Activated CD4-positive, alpha-beta T cell treated with anti-CD3 and anti-CD28 coated beads, Interleukin-2, Interleukin-6, amounts not matched to agents 100 ng/mL and 50 ng/mL, durations not matched to agents 16 hours and 8 hours (primary cell): ENCODE results near the gene STRIP2.
"Not testable (repeated sequence)": the region's sequence is repeated elsewhere in the genome, so short reads cannot be mapped to it uniquely, and the experiment has no call there.

Source experiments
- DNase-seq: peaks from one replicate; pipeline ENCODE4 v3.0.0-alpha.2; 2020

The STRIP2 gene, protein sequence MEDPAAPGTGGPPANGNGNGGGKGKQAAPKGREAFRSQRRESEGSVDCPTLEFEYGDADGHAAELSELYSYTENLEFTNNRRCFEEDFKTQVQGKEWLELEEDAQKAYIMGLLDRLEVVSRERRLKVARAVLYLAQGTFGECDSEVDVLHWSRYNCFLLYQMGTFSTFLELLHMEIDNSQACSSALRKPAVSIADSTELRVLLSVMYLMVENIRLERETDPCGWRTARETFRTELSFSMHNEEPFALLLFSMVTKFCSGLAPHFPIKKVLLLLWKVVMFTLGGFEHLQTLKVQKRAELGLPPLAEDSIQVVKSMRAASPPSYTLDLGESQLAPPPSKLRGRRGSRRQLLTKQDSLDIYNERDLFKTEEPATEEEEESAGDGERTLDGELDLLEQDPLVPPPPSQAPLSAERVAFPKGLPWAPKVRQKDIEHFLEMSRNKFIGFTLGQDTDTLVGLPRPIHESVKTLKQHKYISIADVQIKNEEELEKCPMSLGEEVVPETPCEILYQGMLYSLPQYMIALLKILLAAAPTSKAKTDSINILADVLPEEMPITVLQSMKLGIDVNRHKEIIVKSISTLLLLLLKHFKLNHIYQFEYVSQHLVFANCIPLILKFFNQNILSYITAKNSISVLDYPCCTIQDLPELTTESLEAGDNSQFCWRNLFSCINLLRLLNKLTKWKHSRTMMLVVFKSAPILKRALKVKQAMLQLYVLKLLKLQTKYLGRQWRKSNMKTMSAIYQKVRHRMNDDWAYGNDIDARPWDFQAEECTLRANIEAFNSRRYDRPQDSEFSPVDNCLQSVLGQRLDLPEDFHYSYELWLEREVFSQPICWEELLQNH

DNA sequence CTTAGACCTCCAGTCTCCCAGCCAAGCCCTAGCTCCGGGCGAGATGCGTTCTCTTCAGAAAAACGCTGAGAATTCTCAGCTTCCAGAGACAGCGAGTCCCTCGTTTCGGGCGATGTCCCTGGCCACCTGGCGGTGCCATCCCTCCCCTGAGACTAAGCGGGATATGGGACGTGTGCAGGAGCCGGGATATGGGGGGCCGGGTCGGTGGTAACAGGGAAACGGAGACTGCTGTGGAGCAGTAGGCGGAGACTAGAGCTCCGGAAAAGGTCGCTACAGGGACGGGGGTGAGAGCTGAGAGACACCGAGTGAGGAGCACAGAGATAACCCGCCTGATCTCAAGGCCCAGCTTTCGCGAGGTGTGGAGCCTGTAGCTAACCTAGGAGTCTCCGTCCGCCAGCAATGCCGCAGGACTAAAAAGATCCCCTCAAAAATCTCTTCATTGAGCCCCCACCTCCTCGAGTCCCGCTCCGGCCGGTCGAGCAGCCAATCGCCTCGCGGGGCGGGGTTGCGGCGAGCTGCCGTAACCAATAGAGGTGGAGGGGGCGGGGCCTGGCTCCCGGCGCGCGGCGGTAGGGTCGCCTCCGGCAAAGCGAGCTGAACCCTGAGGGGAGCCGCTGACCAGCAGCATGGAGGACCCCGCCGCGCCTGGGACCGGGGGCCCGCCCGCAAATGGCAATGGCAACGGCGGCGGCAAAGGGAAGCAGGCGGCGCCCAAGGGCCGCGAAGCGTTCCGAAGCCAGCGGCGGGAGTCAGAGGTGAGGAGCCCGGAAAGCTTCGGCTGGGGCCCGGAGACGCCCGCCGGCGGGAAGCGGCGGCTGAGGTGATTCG is at the start of gene STRIP2:
TSS of gene STRIP2 (plus strand) at position 586 of the 828 bp plus-strand sequence. CDS start at position 627, 41 bp downstream.
- peak; percentile 97 for DNase-seq

DNA sequence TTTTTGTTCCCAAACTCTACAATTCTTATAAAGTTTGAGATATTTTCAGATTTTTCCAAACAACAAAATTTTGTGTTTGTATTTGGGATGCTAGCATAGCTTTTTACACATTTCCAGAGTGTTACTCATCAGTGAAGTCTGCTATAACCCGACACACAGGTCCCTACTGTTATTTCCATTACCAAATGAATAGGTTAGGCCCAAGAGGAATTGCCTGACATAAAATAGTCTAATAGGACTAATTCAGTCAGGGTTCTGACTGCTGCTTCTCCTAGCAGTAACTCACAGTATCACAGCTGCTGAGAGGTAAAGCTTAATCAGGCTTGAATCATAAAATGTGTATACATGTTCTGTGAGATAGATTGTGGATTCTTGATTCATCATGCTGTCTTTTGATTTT is 49.1 kb upstream of the STRIP2 start:
- no peak for DNase-seq

DNA sequence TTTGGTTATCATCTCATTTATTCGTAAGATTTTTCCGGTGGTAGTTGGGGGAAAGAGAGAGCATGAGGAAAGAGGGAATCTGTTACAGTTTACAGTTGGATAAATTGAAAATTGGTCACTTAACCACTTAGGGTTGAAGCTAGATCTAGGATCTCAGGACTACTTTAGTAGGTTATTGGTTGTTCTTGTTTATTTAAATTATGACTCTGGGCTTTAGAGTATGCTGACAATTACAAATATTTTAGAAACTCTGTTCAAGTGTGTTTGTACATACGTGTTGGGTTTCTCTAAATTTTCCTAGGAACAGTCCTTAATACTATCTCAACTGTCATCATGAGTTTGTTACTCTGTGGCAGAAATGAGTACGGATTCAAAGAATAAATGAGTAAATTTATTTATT is 48.6 kb upstream of the STRIP2 start:
- no peak for DNase-seq

DNA sequence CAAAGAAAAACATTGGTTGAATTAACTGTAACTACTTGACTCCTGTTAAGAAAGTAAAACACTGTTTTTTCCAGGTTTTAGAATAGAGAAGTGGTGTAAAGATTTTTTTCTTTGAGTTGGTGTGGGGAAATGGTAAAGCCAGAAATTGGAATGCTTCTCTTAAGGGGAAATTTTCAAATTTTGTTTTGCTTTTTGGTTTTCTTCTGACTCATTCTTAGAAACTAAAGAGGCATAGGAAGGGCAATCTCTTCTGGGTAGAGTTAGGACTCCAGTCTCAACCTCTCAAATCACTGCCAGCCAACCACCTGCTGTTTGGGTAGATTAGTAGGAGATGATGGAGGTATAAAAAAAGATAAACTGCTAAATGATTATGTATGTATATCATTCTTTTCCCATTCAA is 47.7 kb upstream of the STRIP2 start:
- DNase-seq = peak; percentile 39

DNA sequence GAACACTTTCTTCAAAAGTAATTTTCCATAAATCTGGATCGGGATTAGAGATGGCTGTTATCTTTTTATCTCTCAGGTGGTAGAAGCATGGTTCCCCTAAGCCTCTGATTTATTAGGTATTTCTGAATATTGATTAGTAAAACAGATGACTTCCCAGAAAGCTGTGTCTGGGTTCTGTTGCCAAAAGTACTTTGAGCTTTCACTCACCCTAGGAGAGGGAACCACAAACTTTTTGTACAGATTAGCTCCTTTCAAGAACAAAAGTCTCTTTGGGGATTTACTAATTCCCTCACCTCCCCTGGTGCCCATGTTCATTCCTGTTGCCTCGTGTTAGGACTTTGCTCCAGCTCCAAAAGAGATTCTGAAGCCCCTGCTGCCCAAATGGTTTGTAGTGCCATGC is 46.7 kb upstream of the STRIP2 start:
- DNase-seq = no peak

DNA sequence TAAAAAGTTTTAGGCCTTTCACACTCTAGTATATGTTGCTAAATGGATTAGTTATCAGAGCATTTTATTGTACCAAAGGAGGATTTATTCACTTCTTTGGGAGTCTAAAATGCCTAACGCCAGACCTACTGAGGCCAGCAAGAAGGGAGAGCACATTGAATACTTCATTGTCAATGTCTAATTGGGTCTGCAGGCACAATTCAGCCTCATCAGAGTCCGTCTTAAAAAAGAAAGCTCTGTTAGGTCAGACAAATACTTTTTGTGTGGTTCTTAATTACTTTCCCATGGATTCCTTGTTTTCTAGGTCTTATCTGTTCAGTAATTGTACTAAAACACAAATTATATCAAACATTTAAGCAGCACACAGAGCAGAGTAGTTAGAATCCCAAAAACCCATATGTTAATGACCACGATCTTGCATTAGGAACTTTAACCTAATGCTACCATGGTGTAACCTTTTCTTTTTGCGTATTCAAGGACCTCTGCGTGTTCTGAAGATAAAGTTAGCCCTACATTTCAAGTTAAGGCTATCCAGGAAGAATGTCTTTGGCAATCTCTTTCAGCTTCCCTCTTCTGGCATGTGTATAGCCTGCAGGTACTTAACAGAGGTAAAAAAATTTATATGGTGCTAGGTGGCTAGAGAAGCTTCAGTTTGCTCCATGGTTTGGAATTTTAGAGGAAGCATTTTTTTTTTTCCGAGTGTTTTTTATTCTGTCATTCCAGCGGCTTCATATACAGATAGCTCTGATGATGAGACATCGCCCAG is 45.7 kb upstream of the STRIP2 start:
- DNase-seq = no peak

DNA sequence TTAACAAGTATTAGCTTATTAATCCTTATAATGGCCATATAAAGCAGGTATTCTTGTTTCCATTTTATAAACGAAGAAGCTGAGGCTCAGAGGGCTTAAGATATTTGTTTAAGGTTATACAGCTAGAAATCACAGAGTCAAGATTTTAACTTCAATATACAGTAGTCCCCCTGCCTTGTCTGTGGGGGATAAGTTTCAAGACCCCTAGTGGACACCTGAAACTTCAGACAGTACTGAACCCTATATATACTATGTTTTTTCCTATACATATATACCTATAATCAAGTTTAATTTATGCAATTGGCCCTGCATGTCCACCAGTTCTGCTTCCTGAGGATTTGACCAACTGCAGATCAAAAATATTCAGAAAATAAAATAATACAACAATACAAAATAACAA is 44.4 kb upstream of the STRIP2 start:
- no peak for DNase-seq

DNA sequence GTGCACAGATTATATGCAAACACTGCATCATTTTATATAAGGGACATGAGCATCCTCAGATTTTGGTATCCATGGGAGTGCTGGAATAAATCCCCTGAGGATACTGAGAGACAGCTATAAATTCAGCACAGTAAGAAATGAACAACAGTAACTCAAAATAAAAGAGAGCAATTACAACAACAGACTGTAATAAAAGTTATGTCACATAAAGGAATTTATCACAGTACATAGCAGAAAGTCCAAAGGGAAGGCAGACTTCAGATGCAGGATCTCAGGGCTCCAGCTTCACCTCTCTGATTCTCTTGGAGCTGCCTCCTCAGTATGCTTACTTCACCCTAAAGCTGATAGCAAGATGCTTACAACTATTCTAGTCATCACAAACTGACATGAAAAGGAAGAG is 43.9 kb upstream of the STRIP2 start:
- no peak for DNase-seq

DNA sequence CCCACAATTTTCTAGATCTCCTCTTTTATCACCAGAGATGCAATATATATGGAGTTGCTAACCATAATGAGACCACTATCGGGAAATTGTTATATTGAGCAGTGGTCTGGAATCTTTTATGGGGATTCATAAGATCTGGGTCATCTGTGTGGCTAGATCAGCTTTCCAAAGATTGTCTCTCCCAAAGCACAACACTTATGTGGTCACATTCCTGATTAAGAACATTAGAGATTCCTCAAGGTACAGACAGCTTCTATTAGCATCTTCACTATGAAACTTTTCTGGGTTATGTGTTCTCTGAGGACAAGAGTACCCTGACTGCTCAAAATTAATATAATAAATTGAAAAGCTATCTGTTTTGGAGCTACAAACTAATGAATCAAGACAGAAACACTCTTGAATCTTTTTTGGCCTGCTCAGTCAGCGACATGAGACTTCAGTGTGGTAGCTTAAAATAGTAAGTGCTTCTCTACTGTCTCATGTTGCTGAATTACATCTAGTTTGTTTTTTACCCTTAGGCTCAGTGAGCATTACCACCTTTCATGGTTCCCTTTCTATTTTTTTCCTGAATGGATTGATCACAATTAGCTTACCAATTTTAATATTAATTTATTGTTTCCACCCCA is 42.6 kb upstream of the STRIP2 start:
- no peak for DNase-seq

DNA sequence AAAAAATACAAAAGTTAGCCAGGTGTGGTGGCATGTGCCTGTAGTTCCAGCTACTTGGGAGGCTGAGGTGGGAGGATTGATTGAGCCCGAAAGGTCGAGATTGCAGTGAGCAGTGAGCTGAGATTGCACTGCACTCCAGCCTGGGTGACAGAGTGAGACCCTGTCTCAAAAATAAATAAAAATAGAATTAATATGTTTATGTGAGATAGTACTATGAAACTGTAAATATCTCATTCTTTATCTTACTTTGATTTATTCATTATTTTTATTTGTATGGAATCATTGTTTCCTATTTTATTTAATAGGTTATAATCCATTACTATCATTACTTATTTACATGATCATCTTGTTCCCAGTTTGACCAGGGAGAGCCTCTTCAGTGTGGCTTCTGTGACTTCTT is 41.0 kb upstream of the STRIP2 start:
- no peak for DNase-seq

DNA sequence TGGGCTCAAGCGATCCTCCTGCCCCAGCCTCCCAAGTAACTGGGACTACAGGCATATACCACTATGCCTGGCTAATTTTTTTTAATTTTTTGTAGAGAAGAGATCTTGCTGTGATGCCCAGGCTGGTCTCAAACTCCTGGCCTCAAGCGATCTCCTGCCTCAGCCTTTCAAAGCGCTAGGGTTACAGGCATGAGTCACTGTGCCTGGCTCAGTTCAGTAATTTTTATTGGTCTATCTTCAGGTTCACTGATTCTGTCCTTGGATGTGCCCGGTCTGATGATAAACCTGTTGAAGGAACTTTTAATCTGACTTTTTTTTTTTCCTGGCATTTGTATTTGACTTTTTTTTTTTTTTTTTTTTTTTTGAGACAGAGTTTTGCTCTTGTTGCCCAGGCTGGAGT is 40.1 kb upstream of the STRIP2 start:
- DNase-seq = no peak

DNA sequence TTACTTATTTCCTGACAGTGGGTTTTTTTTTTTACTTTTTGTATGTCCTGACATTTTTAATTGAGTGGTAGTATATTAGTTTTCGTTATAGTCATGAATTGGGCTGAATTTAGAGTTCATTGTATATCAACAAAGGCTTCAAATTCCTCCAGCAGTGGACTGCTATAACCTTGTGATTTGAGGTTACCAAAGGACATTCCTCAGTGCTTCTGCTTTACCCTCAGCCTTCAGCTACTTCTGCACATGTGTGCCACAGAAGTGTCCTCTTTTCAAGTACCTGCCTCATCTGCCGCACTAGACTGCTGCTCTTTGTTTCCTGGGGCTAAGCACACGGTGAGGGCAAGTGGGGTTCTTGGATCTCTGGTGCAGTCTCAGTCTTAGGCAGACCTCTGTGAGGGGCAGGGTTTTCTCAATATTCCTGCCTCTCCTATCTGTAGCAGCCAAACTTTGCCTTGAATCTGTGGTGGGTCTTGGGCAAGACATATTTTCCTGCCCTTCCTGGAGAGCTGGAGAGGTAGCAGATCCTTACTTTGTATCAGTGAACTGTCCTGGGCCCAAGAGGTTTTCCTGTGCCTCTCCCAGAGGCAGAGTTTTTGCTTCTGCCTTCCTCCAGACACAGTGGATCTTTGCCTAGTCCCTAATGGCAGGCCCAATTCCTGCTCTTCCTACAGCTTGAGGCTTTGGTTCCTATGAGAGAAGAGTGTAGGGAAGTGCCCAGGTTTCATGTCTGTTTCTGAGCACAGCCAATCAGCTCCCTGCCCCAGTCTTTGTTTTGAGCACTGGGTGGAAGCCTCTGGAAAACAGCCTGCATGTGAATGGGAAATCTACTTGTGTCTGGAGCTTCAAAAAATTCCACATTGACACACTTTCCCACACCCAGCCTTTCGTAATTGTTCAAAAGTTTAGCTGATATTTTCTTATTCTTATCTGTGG is 39.0 kb upstream of the STRIP2 start:
- DNase-seq = no peak

DNA sequence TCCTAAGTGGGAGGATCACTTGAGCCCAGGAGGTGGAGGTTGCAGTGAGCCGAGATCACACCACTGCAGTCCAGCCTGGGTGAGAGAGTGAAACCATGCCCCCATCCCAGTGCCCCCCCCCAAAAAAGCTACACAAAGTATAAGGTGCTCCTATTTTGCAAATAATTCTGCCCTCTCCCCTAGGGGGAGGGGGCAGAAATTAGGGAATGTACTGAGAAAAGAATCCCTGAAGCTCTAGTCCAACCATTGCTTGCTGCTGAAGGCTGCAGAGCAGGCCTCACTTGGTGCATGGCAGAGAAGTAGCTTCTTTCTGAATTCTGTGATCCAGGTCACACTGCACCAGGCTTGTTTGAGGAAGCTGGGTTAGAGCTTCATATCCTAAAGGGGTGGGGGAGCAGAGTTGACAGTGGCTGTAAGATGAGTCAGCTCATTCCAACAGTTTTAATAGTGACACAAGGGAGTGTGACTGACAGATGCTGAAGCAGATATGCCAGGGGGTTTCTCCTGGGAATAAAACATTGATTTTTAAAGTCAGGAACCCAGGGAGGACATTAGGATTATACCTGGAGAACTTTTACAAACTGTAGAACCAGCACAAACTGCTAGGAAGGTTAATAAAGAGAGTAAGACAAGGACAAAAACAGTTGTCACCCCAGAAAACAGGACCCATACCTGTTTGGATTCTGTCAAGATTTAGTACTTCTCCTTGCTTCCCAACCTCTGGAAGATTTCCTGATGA is 32.8 kb upstream of the STRIP2 start:
- DNase-seq = peak; percentile 3

DNA sequence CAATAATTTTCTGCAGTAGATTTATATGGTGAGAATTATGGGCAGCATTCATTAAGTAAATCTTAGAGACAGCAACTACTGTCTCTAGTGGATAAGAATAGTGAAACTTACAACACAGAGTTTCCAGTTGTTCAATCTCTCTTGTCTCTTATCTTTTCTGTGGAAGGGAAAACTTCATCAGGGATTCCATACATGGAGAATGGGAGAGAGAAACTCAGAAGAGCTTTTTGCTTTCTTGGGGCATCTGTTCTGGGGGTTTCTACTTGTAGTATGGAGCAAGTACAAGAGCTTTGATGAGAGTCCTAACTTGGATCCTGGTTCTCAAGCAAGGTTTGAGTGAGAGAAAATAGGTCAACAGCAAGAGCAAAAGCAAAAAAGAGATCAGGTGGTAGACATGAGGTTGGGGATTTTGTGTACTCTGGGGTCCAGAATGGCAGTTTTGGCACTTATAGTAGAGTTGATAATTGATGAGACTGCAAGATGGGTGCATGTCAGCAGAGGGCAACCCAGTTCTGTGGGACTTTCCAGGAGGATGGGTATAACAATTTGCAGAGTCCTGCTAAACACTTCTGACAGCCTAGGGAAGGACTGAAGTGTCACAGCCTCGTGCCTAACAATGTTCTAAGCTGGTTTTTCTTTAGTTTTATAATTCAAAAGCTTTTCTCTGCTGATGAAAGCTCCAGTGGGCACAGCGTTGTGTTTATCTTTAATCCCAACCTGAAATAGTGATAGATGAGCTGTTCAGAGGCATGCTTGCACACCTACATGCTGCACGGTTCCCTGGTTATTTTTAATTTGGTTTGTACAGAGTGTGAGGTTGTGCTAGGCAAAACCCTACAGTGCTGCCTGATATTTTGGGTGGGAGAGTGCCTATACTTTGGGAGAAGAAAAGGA is 32.0 kb upstream of the STRIP2 start:
- peak; percentile 51 for DNase-seq

DNA sequence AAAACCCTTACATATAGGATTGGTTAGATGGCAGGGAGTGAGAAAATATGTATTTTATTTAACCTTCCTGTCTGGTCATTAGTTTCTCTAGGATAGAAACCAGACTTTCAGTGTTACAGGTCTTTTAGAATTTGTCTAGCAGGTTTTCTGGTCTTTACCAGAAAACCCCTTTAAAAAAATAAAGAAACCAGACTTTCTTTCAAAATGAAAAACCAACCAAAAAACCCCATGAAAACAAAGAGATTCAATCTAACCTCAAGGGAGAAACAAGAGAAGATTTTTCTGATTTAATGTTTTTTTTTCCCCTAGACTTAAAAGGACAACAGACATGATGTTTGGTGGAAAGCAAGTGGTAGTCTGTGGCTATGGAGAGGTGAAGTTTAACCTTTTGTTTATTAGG is 28.7 kb upstream of the STRIP2 start:
- peak; percentile 30 for DNase-seq

DNA sequence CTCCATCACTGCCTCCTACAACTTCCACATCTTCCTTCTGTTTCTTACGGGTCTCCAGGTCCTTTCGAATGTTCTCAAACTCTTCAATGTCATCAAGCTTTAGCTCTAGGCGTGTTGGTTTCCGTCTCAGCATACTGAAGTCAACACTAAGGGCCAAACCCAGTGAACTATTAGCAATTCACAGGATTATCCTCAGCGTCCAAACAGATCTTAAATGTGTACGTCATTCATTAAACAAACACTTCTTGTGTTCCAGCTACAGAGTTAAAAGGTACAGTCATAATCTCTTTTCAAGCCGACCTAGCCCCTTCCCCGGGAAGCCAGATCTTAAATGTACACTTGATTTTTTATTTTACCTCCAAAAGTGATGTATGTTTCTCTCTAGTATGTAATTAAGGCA is 24.0 kb upstream of the STRIP2 start:
- DNase-seq = not testable (repeated sequence)

DNA sequence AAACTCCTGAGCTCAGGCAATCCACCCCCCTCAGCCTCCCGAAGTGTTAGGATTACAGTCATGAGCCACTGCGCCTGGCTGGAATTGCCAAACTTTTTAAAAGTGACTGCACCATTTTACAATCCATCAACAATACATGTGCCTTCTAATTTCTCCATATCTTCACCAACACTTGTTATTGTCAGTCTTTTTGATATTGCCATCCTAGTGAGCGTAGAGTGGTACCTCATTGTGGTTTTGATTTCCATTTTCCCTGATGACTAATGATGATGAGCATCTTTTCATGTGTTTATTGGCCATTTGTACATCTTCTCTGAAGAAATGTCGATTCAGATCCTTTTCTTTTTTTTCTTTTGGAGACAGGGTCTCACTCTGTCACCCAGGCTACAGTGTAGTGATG is 21.7 kb upstream of the STRIP2 start:
- DNase-seq = no peak

DNA sequence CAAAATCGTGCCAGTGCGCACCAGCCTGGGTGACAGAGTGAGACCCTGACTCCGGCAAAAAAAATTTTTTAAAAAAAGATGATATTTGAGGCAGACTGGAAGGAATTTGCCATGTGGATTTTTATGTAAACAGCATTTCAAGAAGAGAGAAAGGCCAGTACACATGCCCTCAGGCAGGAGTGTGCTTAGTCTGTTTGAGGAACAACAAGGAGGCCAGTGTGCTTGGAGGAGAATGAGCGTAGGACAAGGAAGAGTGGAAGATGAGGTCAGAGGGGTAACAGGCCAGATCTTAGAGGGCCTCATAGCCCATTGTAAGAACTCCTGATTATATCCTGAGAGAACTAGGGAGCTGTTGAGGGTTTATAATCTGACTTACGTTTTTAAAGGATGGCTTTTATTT is 17.2 kb upstream of the STRIP2 start:
- no peak for DNase-seq

DNA sequence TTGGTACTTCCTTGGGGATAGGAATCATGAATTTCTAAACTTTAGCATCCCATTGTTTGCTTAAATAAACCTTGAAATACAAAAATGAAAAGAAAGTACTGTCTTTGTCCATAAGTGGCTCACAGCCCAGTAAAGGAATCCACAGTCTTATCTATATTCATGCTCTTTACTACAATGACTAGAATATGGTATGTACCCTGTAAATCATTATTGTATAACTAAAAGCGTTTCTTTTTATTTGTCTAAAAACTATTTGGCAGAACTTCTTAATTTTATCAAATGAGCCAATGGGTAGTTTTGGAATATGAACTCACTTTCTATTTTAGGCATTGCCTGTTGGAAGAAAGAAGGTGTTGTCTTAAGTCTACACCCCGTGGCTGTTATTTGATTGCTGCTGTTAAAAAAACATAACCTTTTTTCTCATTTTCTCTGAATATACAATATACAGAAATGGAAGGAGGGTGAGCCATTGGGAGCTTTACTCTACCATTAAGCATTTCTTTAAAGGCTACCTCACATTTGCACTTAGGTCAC is 12.4 kb upstream of the STRIP2 start:
- DNase-seq = no peak
